ENCODE measurements around the gene GRID1. TPM values are rescaled to one million over a fixed set of nuclear protein-coding genes. Genes with fewer than 3 reads are reported as not detected.

GRID1 gene
- total RNA-seq, 4 donors from 2014 or later, result 1.4 to 4.9 (median 2.0) TPM

- TF ChIP-seq POLR2A (IDR thresholded peaks at IDR 0.05) (no peak), CTCF (IDR thresholded peaks at IDR 0.05) (no peak)
- WGBS, 2 donors, result 91 to 95% methylated on average over 1 of the region's 1 CpG
- DNase-seq (ENCODE audit: low spot score in 2 of 2), result no peak
- no peak overlapping the region for H3K4me3 ChIP-seq (ENCODE audit: low read depth, poor library complexity, severe bottlenecking)
- intact Hi-C loops (cut with DNase I; ENCODE audit: low total_unique reads), result no loop called here
Observed at GRCh38 chr10:86200269-86200668, 166.3 kb downstream of the GRID1 start.

GRCh38 chr10:86199041-86199440, 167.6 kb downstream of the GRID1 start:
- 3 to 83% methylated on average over 1 of the region's 1 CpG for WGBS, 2 donors
- no peak for DNase-seq (ENCODE audit: low spot score in 2 of 2)
- no peak overlapping the region for H3K4me3 ChIP-seq (ENCODE audit: low read depth, poor library complexity, severe bottlenecking)
- intact Hi-C loops (cut with DNase I; ENCODE audit: low total_unique reads), result no loop called here
- TF ChIP-seq POLR2A (IDR thresholded peaks at IDR 0.05) (no peak), CTCF (IDR thresholded peaks at IDR 0.05) (no peak)

- peak in 1 of 2 donors; percentile 59 for DNase-seq (ENCODE audit: low spot score in 2 of 2)
Observed at GRCh38 chr10:86198271-86198670, 168.3 kb downstream of the GRID1 start.

GRCh38 chr10:86197166-86197790, 169.3 kb downstream of the GRID1 start:
- no peak overlapping the region for H3K4me3 ChIP-seq (ENCODE audit: low read depth, poor library complexity, severe bottlenecking)
- intact Hi-C loops (cut with DNase I; ENCODE audit: low total_unique reads), result no loop called here
- no peak for TF ChIP-seq POLR2A (IDR thresholded peaks at IDR 0.05)
- TF ChIP-seq CTCF (IDR thresholded peaks at IDR 0.05), result no peak
- 77 to 79% methylated on average over 15 of the region's 15 CpGs for WGBS, 2 donors
- peak in 1 of 2 donors; percentile 62 for DNase-seq (ENCODE audit: low spot score in 2 of 2)

More at GRCh38 chr10:86198271-86198670, 168.3 kb downstream of the GRID1 start:
- TF ChIP-seq POLR2A (IDR thresholded peaks at IDR 0.05) (no peak), CTCF (IDR thresholded peaks at IDR 0.05) (no peak)
- H3K4me3 ChIP-seq (ENCODE audit: low read depth, poor library complexity, severe bottlenecking), result no peak overlapping the region
- 95 to 96% methylated on average over 4 of the region's 4 CpGs for WGBS, 2 donors
- intact Hi-C loops (cut with DNase I; ENCODE audit: low total_unique reads), result no loop called here

GRCh38 chr10:86195521-86196157, 171.0 kb downstream of the GRID1 start:
- intact Hi-C loops (cut with DNase I; ENCODE audit: low total_unique reads), result no loop called here
- WGBS, 2 donors, result 79 to 83% methylated on average over 14 of the region's 14 CpGs
- no peak overlapping the region for H3K4me3 ChIP-seq (ENCODE audit: low read depth, poor library complexity, severe bottlenecking)
- peak in 1 of 2 donors; percentile 53 for DNase-seq (ENCODE audit: low spot score in 2 of 2)
- TF ChIP-seq POLR2A (IDR thresholded peaks at IDR 0.05), result no peak
- TF ChIP-seq CTCF (IDR thresholded peaks at IDR 0.05), result no peak

Data from lower leg skin (tissue), 4 donors.